Right atrium auricular region (tissue), 2 donors: ENCODE results near the gene ITPR3. TPM values are rescaled to one million over a fixed set of nuclear protein-coding genes. Genes with fewer than 3 reads are reported as not detected.

Experiments
- DNase-seq: peaks from one replicate; pipeline ENCODE4 v3.0.0-alpha.2; 2019; ENCODE audit warnings: low spot score
- H3K27ac ChIP-seq, 2 donors: fragments of 200-600 bp; sonication (generic); 1 replicate in 1 of 2; 2 replicates in 1 of 2; pipeline ENCODE4 v1.5.1; 2016 to 2019
- H3K27me3 ChIP-seq, 2 donors: fragments of 200-600 bp; sonication (generic); one replicate each; pipeline versions ENCODE4 v1.5.1 to v1.6.0; 2017 to 2019
- H3K36me3 ChIP-seq: fragments of 200-600 bp; sonication (generic); one replicate; pipeline ENCODE4 v1.5.1; 2016
- H3K4me1 ChIP-seq, 2 donors: fragments of 200-600 bp; sonication (generic); one replicate each; pipeline versions ENCODE4 v1.5.1 to v1.6.0; 2017 to 2019
- H3K4me3 ChIP-seq, 2 donors: fragments of 200-600 bp; sonication (generic); 1 replicate in 1 of 2; 2 replicates in 1 of 2; pipeline ENCODE4 v1.5.1; 2017 to 2019; ENCODE audit warnings: mild to moderate bottlenecking in 1 of 2, moderate library complexity in 1 of 2
- H3K9me3 ChIP-seq, 2 donors: fragments of 200-600 bp; sonication (generic); one replicate each; pipeline ENCODE4 v1.5.1; 2019
- total RNA-seq, 2 donors: library from RNA; depleted of rRNA; stranded (reverse); fragments of >200 nt; gene quantifications; one replicate each; pipeline ENCODE4 v1.1.0, GENCODE V29; 2016
- TF ChIP-seq, protein P1 (sequence below), 2 donors: fragments of 200-600 bp; sonication (generic); IDR thresholded peaks; one replicate each; pipeline ENCODE4 v1.5.1; 2019; ENCODE audit warnings: antibody characterized with exemption in 2 of 2

ITPR3 gene
- total RNA-seq, 2 donors from 2014 or later: 6.2 to 17.7 TPM

DNA sequence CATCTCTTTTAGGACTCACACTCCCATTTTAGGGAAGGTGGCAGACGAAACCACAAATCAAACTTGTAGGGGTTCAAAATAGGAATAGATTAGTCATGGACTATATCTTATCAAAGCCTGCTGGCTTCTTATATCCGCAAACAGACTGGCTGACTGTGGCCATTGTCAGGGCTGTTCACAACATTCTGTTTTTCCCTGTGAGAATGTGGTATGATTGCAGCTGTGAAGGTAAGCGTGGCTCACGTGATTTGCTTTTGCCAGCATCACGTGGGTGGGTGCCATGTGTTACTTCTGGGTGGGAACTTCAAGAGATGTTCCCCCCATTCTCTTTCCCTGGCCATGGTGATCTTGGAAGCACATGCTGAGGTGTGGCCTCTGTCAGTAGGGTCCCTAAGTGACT is 119.7 kb downstream of the ITPR3 start:
- Histone ChIP-seq H3K4me3 (no peak overlapping the region), H3K4me1 (peaks cover 0 to 65% of the 10 kb centered on the region in 2 donors), H3K27ac (peak overlapping the region; percentile 4 to 21), H3K36me3 (peaks cover 26% of the 10 kb centered on the region), H3K9me3 (no peaks in the 10 kb centered on the region), H3K27me3 (no peaks in the 10 kb centered on the region)
- TF ChIP-seq, protein P1, sequence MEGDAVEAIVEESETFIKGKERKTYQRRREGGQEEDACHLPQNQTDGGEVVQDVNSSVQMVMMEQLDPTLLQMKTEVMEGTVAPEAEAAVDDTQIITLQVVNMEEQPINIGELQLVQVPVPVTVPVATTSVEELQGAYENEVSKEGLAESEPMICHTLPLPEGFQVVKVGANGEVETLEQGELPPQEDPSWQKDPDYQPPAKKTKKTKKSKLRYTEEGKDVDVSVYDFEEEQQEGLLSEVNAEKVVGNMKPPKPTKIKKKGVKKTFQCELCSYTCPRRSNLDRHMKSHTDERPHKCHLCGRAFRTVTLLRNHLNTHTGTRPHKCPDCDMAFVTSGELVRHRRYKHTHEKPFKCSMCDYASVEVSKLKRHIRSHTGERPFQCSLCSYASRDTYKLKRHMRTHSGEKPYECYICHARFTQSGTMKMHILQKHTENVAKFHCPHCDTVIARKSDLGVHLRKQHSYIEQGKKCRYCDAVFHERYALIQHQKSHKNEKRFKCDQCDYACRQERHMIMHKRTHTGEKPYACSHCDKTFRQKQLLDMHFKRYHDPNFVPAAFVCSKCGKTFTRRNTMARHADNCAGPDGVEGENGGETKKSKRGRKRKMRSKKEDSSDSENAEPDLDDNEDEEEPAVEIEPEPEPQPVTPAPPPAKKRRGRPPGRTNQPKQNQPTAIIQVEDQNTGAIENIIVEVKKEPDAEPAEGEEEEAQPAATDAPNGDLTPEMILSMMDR (IDR thresholded peaks at IDR 0.05): no peak
- DNase-seq: no peak

- DNase-seq: no peak
- Histone ChIP-seq H3K27ac (peak overlapping the region; percentile 86 to 94), H3K27me3 (no peaks in the 10 kb centered on the region), H3K9me3 (no peaks in the 10 kb centered on the region), H3K36me3 (peaks cover 26% of the 10 kb centered on the region), H3K4me1 (peaks cover 0 to 61% of the 10 kb centered on the region in 2 donors), H3K4me3 (no peak overlapping the region)
- TF ChIP-seq, protein P1 (IDR thresholded peaks at IDR 0.05): no peak
Observed at GRCh38 chr6:33742092-33742491, 121.0 kb downstream of the ITPR3 start.

- peak overlapping the region; percentile 86 to 94 for H3K27ac ChIP-seq
- H3K4me1 ChIP-seq: peaks cover 0 to 56% of the 10 kb centered on the region in 2 donors
- H3K36me3 ChIP-seq: peaks cover 21% of the 10 kb centered on the region
- H3K9me3 ChIP-seq: no peaks in the 10 kb centered on the region
- TF ChIP-seq, protein P1 (IDR thresholded peaks at IDR 0.05): no peak
- no peak overlapping the region for H3K4me3 ChIP-seq
- no peak for DNase-seq
- no peaks in the 10 kb centered on the region for H3K27me3 ChIP-seq
Observed at GRCh38 chr6:33742837-33743236, 121.7 kb downstream of the ITPR3 start.

GRCh38 chr6:33744001-33744848 is 123.1 kb downstream of the ITPR3 start:
- no peaks in the 10 kb centered on the region for H3K27me3 ChIP-seq
- no peaks in the 10 kb centered on the region for H3K9me3 ChIP-seq
- H3K27ac ChIP-seq: peak overlapping the region; percentile 86 to 94
- TF ChIP-seq, protein P1 (IDR thresholded peaks at IDR 0.05): peak; percentile 79 to 91
- H3K4me1 ChIP-seq: peaks cover 0 to 43% of the 10 kb centered on the region in 2 donors
- DNase-seq: peak; percentile 76
- H3K4me3 ChIP-seq: peak overlapping the region; percentile 47 to 51
- peaks cover 8% of the 10 kb centered on the region for H3K36me3 ChIP-seq

DNA sequence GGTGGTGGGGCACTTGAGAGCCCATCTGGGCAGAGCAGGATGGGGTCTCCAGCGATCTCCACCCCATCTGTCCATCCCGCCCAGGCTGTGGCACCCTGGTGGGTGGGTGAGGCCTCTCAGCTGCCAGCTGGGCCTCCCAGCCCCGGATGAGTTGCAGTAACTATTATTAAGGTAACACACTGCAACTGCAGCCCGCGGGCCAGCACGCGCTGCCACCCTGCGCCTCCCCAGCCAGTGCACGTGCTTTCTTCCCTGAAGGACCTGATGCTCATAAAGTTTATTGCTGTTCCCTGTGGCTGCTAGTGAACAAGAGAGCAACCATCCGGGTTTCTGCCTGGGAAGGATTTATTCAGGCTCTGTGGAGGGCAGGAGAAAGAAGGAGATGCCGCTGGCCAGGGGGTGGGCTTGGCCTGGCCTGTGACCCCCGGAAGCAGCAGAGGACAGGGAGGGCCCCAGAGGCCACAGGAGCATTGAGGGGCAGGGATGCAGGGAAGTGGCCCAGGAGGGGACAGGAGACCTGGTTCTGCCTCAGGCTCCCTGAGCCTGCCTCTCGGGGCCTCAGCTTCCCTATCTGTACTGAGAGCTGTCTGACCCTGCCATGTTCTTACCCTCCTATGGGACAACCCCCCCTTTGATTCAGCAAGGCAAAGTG is 123.9 kb downstream of the ITPR3 start:
- Histone ChIP-seq H3K4me3 (peak overlapping the region; percentile 47 to 51), H3K9me3 (no peaks in the 10 kb centered on the region), H3K36me3 (peaks cover 8% of the 10 kb centered on the region), H3K27me3 (no peaks in the 10 kb centered on the region), H3K27ac (peak overlapping the region; percentile 86 to 94), H3K4me1 (peaks cover 0 to 38% of the 10 kb centered on the region in 2 donors)
- TF ChIP-seq, protein P1 (IDR thresholded peaks at IDR 0.05): no peak
- DNase-seq: no peak
